K562 (cell line): ENCODE results near the gene LIN28B. TPM values are rescaled to one million over a fixed set of nuclear protein-coding genes. Genes with fewer than 3 reads are reported as not detected.
A peak's percentile ranks its signal among the peaks of the same experiment; 100 is the strongest.

Experiments used
- ATAC-seq: fragments of 200-7000 bp; cut with Tn5 transposase; 3 replicates; pipeline ENCODE4 v1.9.1; 2020; ENCODE audit warnings: moderate library complexity
- BruUV-seq: library from RNA; stranded (reverse); fragments of 400-500 nt; replicated peaks from 2 replicates; lab custom pipeline; 2021; lab: Mats Ljungman, UMichigan
- CTCF ChIA-PET: fragments of 300-600 bp; formaldehyde crosslinking; extraction: SDS; loops from one replicate; lab custom pipeline; 2021; ENCODE audit warnings: low intra/inter-chr PET ratio; lab: Yijun Ruan, JAX
- POLR2A ChIA-PET: fragments of 300-600, 350-650 bp; sonication (Branson Sonifier 250); formaldehyde crosslinking; extraction: SDS; loops from one replicate; lab custom pipeline; 2021; ENCODE audit warnings: antibody characterized with exemption, inconsistent platforms; lab: Yijun Ruan, JAX
- DNase-seq, 4 experiments: peaks; one replicate each; pipeline versions ENCODE4 v3.0.0 to v3.0.0-alpha.2; 2011 to 2018; ENCODE audit warnings: low spot score in 3 of 4, mixed read lengths in 3 of 4; ENCODE audit errors: extremely low read depth in 1 of 4
- FAIRE-seq: peaks from 2 replicates; lab custom pipeline; 2011; peaks lifted over from hg19 to GRCh38; lab: Jason Lieb, UNC
- H2AFZ ChIP-seq: 2 replicates; pipeline ENCODE4 v1.6.0; 2011; ENCODE audit warnings: low read depth, low read length, control low read depth, inconsistent platforms
- H3K27ac ChIP-seq: fragments of 200-600 bp; 3 replicates; pipeline ENCODE4 v1.8.0; 2011; ENCODE audit warnings: low read depth, mild to moderate bottlenecking, control low read depth, inconsistent platforms, low read length, moderate library complexity, mixed read lengths; ENCODE audit errors: extremely low read depth
- H3K27me3 ChIP-seq, 2 experiments: fragments of 300-600 bp in 1 of 2; 2 replicates in 1 of 2; 3 replicates in 1 of 2; pipeline versions ENCODE4 v1.6.0 to v1.8.0; 2011; ENCODE audit warnings: inconsistent platforms in 2 of 2, low read length in 2 of 2, mild to moderate bottlenecking in 1 of 2, mixed read lengths in 1 of 2, moderate library complexity in 1 of 2; ENCODE audit not compliant: control insufficient read depth in 2 of 2, insufficient read depth in 2 of 2
- H3K36me3 ChIP-seq: fragments of 300-600 bp; 3 replicates; pipeline ENCODE4 v1.8.0; 2011; ENCODE audit warnings: mild to moderate bottlenecking, low read length, inconsistent platforms; ENCODE audit not compliant: control insufficient read depth, insufficient read depth
- H3K4me1 ChIP-seq, 2 experiments: fragments of 200-600 bp in 1 of 2; replicated peaks in 1 of 2; 2 replicates in 1 of 2; 3 replicates in 1 of 2; pipeline versions ENCODE4 v1.5.1 to v1.8.0; 2011; ENCODE audit warnings: inconsistent platforms in 2 of 2, low read length in 2 of 2, mild to moderate bottlenecking in 1 of 2, mixed read lengths in 1 of 2, moderate library complexity in 1 of 2; ENCODE audit not compliant: control insufficient read depth in 2 of 2, insufficient read depth in 2 of 2
- H3K4me2 ChIP-seq: 2 replicates; pipeline ENCODE4 v1.6.1; 2011; ENCODE audit warnings: low read length, control low read depth, inconsistent platforms, mixed read lengths; ENCODE audit not compliant: insufficient read depth
- H3K4me3 ChIP-seq: fragments of 200-600 bp; sonication (generic), shearing (Covaris generic); 2 replicates; pipeline ENCODE4 v1.5.1; 2016; ENCODE audit warnings: control low read depth, inconsistent platforms
- H3K79me2 ChIP-seq: fragments of 200-600 bp; 3 replicates; pipeline ENCODE4 v1.8.0; 2011; ENCODE audit warnings: low read length, inconsistent platforms; ENCODE audit not compliant: control insufficient read depth, insufficient read depth
- H3K9ac ChIP-seq, 2 experiments: 2 replicates each; pipeline versions ENCODE4 v1.6.0 to v1.6.1; 2011; ENCODE audit warnings: low read depth in 2 of 2, low read length in 2 of 2, control low read depth in 1 of 2, inconsistent platforms in 1 of 2, mild to moderate bottlenecking in 1 of 2, mixed read lengths in 1 of 2; ENCODE audit not compliant: insufficient read depth in 1 of 2
- H3K9me1 ChIP-seq: one replicate; pipeline ENCODE4 v1.6.0; 2011; ENCODE audit warnings: inconsistent platforms, mild to moderate bottlenecking, low read length, moderate library complexity; ENCODE audit not compliant: control insufficient read depth, insufficient read depth
- H3K9me3 ChIP-seq: replicated peaks from 2 replicates; pipeline ENCODE4 v1.5.1; 2011; ENCODE audit warnings: low read depth, low read length, inconsistent platforms; ENCODE audit not compliant: control insufficient read depth, insufficient read depth
- H4K20me1 ChIP-seq: replicated peaks from 2 replicates; pipeline ENCODE4 v1.6.1; 2011; ENCODE audit warnings: low read length, inconsistent platforms, mixed read lengths; ENCODE audit not compliant: control insufficient read depth, insufficient read depth
- BHLHE40 ChIP-seq: IDR thresholded peaks from 2 replicates; pipeline ENCODE4 v1.6.1; 2011; ENCODE audit warnings: low read length, improper control_type of control experiment
- CBX3 ChIP-seq, 2 experiments: IDR thresholded peaks; 1 replicate in 1 of 2; 2 replicates in 1 of 2; pipeline ENCODE4 v1.6.1; 2012; ENCODE audit warnings: inconsistent platforms in 2 of 2, low read length in 2 of 2, borderline replicate concordance in 1 of 2, control low read depth in 1 of 2
- CXXC5 ChIP-seq: fragments of 250-450 bp; sonication (Bioruptor Pico); IDR thresholded peaks from 2 replicates; pipeline ENCODE4 v1.8.0; 2022; ENCODE audit warnings: inconsistent platforms, mild to moderate bottlenecking, moderate library complexity
- E2F5 ChIP-seq: sonication (generic); formaldehyde crosslinking; IDR thresholded peaks from 2 replicates; pipeline ENCODE4 v1.8.0; 2022; ENCODE audit warnings: mild to moderate bottlenecking, missing genetic modification reagents
- EHMT2 ChIP-seq: fragments of 450-650 bp; IDR thresholded peaks from 2 replicates; pipeline ENCODE4 v1.6.1; 2018; ENCODE audit warnings: antibody characterized with exemption
- FOXA1 ChIP-seq: fragments of 450-650 bp; IDR thresholded peaks from 2 replicates; pipeline ENCODE4 v1.6.1; 2016; ENCODE audit warnings: mild to moderate bottlenecking, borderline replicate concordance
- GABPB2 ChIP-seq: fragments of 250-450 bp; sonication (Bioruptor Pico); conservative IDR thresholded peaks from 2 replicates; pipeline ENCODE4 v1.5.1; 2021; ENCODE audit warnings: mild to moderate bottlenecking
- JUND ChIP-seq, 2 experiments: IDR thresholded peaks; 2 replicates in 1 of 2; 3 replicates in 1 of 2; pipeline ENCODE4 v1.6.1; 2011; ENCODE audit warnings: borderline replicate concordance in 2 of 2, low read depth in 2 of 2, low read length in 2 of 2, improper control_type of control experiment in 1 of 2, missing biosample characterization in 1 of 2, missing genetic modification characterization in 1 of 2, missing genetic modification reagents in 1 of 2
- NCOA1 ChIP-seq: fragments of 450-650 bp; IDR thresholded peaks from 2 replicates; pipeline ENCODE4 v1.6.1; 2016; ENCODE audit warnings: low read depth
- RUNX1 ChIP-seq: sonication (generic); IDR thresholded peaks from 2 replicates; pipeline ENCODE4 v1.6.1; 2016; ENCODE audit warnings: antibody characterized with exemption, low read depth
- SREBF1 ChIP-seq: fragments of 150-350 bp; IDR thresholded peaks from 2 replicates; pipeline ENCODE4 v1.6.1; 2014; ENCODE audit warnings: antibody characterized with exemption, low read depth, low read length, borderline replicate concordance
- STAG1 ChIP-seq: sonication (generic); formaldehyde crosslinking; IDR thresholded peaks from 2 replicates; pipeline ENCODE4 v1.5.0; 2020; ENCODE audit warnings: missing genetic modification reagents, borderline replicate concordance
- TCFL5 ChIP-seq: fragments of 250-450 bp; sonication (Bioruptor Pico); conservative IDR thresholded peaks from 2 replicates; pipeline ENCODE4 v1.6.1; 2021; ENCODE audit warnings: mild to moderate bottlenecking, moderate library complexity, matching md5 sums
- ZBTB7A ChIP-seq: IDR thresholded peaks from 2 replicates; pipeline ENCODE4 v1.6.1; 2011; ENCODE audit warnings: low read depth, mild to moderate bottlenecking, low read length, moderate library complexity, borderline replicate concordance; ENCODE audit not compliant: control insufficient read depth
- ZNF347 ChIP-seq: fragments of 450-650 bp; formaldehyde crosslinking; IDR thresholded peaks from 2 replicates; pipeline ENCODE4 v1.4.0; 2020; ENCODE audit warnings: low read depth, mild to moderate bottlenecking, moderate library complexity
- ZNF778 ChIP-seq: fragments of 450-650 bp; formaldehyde crosslinking; IDR thresholded peaks from 2 replicates; pipeline ENCODE4 v1.4.0; 2020; ENCODE audit warnings: mild to moderate bottlenecking, moderate library complexity
- WGBS: fragments of 100-300 bp; shearing (Covaris generic); methylation state at CpG from one replicate; pipeline ENCODE4 v1.1.6; 2016; ENCODE audit warnings: low coverage, mixed read lengths; ENCODE audit not compliant: insufficient coverage; ENCODE audit errors: missing lambda C conversion rate; 5-methylcytosine and 5-hydroxymethylcytosine counted together
- in situ Hi-C: fragments of 300-500 bp; cut with MboI; formaldehyde crosslinking; loops from 4 replicates; pipeline ENCODE4 v1.15.0; 2018; ENCODE audit warnings: inconsistent platforms, mixed read lengths
- intact Hi-C: fragments of 100-400 bp; cut with micrococcal nuclease; formaldehyde crosslinking; loops from 2 replicates; pipeline ENCODE4 v1.14.2; 2022
- polyA plus RNA-seq, 8 experiments: library from polyadenylated mRNA; depleted of rRNA in 4 of 8; stranded (reverse) in 5 of 8; unstranded in 3 of 8; fragments of >200 nt; fragmentation: Nextera tagmentation in 2 of 8; fragmentation: Illumina TruSeq in 1 of 8; extraction: Ambion mirVana in 2 of 8; extraction: Trizol in 1 of 8; gene quantifications; 2 replicates each; pipeline versions ENCODE4 v1.2.1 to v1.2.3, GENCODE V29; 2011 to 2014; ENCODE audit warnings: inconsistent platforms in 1 of 8, missing spikeins in 1 of 8
- total RNA-seq, 7 experiments: library from RNA; depleted of rRNA in 6 of 7; stranded (reverse); fragments of >200 nt in 6 of 7; fragmentation: Illumina TruSeq in 2 of 7; extraction: Trizol in 2 of 7; gene quantifications; 2 replicates each; pipeline versions ENCODE4 v1.2.1 to v1.2.3, GENCODE V29; 2011 to 2021; ENCODE audit warnings: low replicate concordance in 1 of 7
- TF ChIP-seq, protein P1 (sequence below): sonication (generic); formaldehyde crosslinking; IDR thresholded peaks from 2 replicates; pipeline ENCODE4 v1.5.0; 2020; ENCODE audit warnings: missing genetic modification reagents

Gene LIN28B
- total and polyA plus RNA-seq, 9 of the 15 experiments (the other 6 are each of a cell fraction or from before 2014, with no cell fraction given): 20.9 to 77.3 (median 42.1) TPM

GRCh38 chr6:104957301-104958177 is 632 bp downstream of the LIN28B start (continued):
- TF ChIP-seq ZBTB7A (0 out of 2 replicates have a peak, but pooled peaks have one; percentile 39), RUNX1 (no peak), NCOA1 (no peak)
- TF ChIP-seq, protein P1, sequence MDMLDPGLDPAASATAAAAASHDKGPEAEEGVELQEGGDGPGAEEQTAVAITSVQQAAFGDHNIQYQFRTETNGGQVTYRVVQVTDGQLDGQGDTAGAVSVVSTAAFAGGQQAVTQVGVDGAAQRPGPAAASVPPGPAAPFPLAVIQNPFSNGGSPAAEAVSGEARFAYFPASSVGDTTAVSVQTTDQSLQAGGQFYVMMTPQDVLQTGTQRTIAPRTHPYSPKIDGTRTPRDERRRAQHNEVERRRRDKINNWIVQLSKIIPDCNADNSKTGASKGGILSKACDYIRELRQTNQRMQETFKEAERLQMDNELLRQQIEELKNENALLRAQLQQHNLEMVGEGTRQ (CRISPR knock-in tag): no peak

GRCh38 chr6:104958178-104959025 is 1.5 kb downstream of the LIN28B start:
- peak; percentile 70 for ATAC-seq
- intact Hi-C loops (loop anchor here (5.0 kb wide), 2 partner anchors 39 to 444 kb away; partner anchors contain the start of gene PREP), in situ Hi-C loops (no loop called here)
- peak overlapping the region; percentile 56 for H3K4me3 ChIP-seq
- H3K4me1 ChIP-seq: peaks cover 0 to 3% of the 10 kb centered on the region in 2 experiments; a peak in 1 of 5 replicates
- no peaks in the 10 kb centered on the region for H3K9me1 ChIP-seq
- ChIA-PET POLR2A (interaction anchor here (0.8 to 6.2 kb wide), 5 partner anchors 10 to 18 kb away, joined by 3 to 67 read pairs (median 4); no protein-coding TSS in a partner anchor), CTCF (no interaction called here)
- peak overlapping the region; percentile 68 for H2AFZ ChIP-seq
- H3K27me3 ChIP-seq: no peaks in the 10 kb centered on the region
- H3K4me2 ChIP-seq: peak overlapping the region; percentile 83
- FAIRE-seq: peak; percentile 79
- no peaks in the 10 kb centered on the region for H4K20me1 ChIP-seq
- under 1% methylated on average over 19 of the region's 19 CpGs for WGBS
- BruUV-seq: no TSS peak
- no peaks in the 10 kb centered on the region for H3K9me3 ChIP-seq
- peaks cover 19% of the 10 kb centered on the region; the same call in 1 of the 3 replicates for H3K36me3 ChIP-seq
- peak overlapping the region; percentile 93 to 97 for H3K9ac ChIP-seq
- peak overlapping the region; percentile 98 for H3K27ac ChIP-seq
- H3K79me2 ChIP-seq: peaks cover 77% of the 10 kb centered on the region
- DNase-seq: peak; percentile 31 to 82 (median 38)
- no peak for TF ChIP-seq FOXA1
- TF ChIP-seq ZNF778 (CRISPR knock-in tag): no peak
- no peak for TF ChIP-seq ZNF347
- no peak for TF ChIP-seq CBX3 (IDR thresholded peaks at IDR 0.05; ENCODE audit: borderline replicate concordance in 1 of 2, low read length in 2 of 2)
- no peak for TF ChIP-seq BHLHE40
- no peak for TF ChIP-seq TCFL5 (CRISPR knock-in tag)
- TF ChIP-seq SREBF1: no peak
- no peak for TF ChIP-seq EHMT2
- no peak for TF ChIP-seq CXXC5
- no peak for TF ChIP-seq GABPB2 (CRISPR knock-in tag)
- no peak for TF ChIP-seq STAG1 (CRISPR knock-in tag)
- no peak for TF ChIP-seq JUND (IDR thresholded peaks at IDR 0.05; ENCODE audit: borderline replicate concordance, low read depth, low read length)
- no peak for TF ChIP-seq JUND (tag; IDR thresholded peaks at IDR 0.05; ENCODE audit: borderline replicate concordance, low read depth, low read length)
- TF ChIP-seq E2F5 (CRISPR knock-in tag): no peak
